ENCODE measurements around the gene KRT9.
"Not testable (repeated sequence)": the region's sequence is repeated elsewhere in the genome, so short reads cannot be mapped to it uniquely, and the experiment has no call there.

KRT9 gene

DNA sequence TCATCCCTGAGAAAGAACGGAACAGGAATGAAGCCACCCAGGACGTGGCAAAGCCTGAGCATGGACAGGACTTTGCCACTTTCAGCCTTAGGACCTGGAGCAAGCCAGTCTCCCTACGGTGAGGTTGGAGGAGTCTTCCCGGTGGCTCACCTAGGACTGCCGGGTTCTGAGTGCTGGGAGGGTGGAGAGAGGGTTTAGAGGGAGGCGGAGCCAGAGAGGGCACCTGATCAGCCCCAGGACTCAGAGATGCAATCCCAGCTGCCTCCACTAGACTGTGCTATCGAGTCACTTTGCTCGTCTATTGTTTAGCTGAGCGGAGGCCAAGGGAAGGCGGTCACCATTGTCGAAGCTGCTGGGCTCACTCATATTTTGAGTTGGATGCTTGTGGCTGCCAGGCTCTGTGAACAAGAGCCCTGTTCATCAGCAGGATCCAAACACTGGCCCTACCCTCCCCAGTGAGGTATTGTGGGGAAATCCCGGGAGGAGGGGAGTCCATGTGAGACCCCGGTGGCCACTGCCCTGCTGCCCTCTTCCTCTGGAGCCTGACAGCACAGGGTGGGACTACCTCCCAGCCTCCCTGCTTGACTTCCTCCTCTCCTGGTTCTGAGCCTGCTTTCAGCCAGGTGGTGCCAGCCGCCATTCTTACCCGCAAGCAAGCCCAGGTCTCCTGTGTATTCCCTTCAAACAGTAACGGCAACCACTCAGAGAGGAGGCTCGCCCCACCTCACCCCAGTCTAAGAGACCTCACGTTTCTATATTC, 7.8 kb upstream of the KRT9 start:
- DNase-seq (ENCODE audit: low read depth): peak; percentile 60

DNA sequence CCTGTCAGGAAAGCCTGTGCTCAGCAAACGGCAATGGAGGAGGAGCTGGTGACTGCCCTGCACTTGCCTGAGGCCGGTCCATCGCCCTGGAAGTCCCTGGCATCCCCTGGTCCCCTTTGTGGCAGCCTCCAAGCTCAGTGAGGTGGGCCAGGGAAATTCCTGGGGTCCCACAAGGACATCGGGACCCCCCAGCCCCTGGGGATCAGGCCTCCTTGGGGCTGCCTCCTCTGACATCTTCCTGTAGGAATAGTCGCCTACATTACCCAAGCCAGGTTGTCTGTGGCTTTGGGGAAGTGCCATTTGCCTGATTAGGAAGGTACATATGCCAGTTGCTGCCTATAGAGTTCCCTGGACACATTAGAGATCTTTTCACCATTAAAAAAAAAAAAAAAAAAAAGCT, 7.1 kb upstream of the KRT9 start:
- DNase-seq (ENCODE audit: low read depth): no peak

DNA sequence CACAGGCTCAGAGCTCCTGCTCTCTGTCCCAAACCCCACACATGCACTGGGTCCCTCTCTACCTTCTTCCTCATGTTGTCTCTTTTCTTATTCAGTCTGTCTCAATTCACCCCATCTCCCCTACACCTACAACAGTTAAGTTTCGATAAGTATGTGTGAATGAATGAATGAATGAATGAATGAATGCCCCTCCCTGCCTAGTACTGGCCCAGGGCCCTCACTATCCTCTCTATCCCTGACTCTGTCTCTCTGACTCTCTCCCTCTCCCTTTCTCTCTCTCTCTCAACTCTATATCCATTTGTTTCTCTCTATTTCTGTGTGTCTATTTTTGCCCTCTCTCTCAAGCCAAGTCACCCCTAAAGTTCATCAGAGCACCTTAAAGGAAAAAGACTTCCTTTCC, 6.7 kb upstream of the KRT9 start:
- no peak for DNase-seq (ENCODE audit: low read depth)

DNA sequence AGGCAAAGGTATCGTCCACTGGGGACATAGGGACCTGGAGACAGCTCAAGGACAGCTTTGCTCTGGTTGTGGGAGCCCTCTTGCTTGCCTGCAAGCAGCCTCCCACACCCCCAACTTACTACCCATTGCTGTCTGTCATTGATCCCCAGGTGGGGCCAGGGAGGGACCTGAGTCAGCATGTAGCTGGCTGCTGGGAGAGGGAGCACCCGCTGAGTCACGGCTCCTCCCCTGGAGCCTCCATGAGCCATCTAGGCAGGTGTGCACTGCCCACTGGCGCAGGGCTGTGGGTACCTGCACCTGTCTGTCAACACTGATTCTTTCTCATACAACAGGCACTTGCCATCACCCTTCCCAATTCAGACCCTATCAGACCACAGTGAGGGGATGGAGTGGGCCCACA, 4.9 kb upstream of the KRT9 start:
- not testable (repeated sequence) for DNase-seq (ENCODE audit: low read depth)

DNA sequence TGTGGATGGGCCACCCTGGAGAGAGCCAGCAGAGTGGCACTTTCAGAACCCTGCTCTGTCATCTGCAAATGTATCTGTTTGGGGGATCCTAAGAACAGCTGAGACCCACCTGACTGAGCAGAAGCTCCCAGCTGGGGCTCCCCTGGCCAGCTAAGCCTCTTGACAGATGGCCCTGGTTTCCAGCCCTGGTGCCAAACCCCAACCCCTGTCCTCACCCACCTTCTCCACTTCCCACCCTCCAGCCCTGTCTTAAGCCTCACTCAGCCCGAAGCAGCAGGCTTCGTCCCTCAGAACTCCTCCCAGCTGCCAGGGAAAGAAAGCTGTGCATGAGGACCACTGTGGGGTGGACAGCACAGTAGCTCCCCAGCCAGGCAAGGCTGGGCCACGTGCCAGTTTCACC, 3.5 kb upstream of the KRT9 start:
- DNase-seq (ENCODE audit: low read depth): no peak

DNA sequence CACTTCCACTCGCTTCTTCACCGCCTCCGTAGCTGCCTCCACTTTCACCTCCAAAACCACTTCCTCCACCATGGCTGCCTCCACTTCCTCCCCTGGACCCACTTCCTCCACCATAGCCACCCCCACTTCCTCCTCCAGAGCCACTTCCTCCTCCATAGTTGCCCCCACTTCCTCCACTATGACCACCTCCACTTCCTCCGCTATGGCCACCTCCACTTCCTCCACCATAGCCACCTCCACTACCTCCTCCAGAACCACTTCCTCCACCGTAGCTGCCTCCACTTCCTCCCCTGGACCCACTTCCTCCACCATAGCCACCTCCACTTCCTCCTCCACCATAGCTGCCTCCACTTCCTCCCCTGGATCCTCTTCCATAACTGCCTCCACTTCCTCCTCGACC, 4.5 kb downstream of the KRT9 start:
- no peak for DNase-seq (ENCODE audit: low read depth)

DNA sequence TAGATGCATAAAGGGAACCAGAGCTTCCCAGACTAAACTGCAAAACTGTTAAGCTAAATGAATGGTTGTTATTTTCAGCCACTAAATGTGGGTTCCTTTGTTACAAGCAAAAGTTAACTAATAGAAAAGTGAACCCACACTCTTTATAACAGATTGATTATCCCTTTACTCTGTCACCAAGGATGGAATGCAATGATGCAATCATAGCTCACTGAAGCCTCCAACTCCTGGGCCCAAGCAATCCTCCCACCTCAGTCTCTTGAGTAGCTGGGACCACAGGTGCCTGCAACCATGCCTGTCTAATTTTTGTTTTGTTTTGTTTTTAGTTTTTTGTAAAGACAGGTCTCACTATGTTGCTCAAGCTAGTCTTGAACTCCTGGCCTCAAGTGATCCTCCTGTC, 6.5 kb downstream of the KRT9 start:
- no peak for DNase-seq (ENCODE audit: low read depth)

DNA sequence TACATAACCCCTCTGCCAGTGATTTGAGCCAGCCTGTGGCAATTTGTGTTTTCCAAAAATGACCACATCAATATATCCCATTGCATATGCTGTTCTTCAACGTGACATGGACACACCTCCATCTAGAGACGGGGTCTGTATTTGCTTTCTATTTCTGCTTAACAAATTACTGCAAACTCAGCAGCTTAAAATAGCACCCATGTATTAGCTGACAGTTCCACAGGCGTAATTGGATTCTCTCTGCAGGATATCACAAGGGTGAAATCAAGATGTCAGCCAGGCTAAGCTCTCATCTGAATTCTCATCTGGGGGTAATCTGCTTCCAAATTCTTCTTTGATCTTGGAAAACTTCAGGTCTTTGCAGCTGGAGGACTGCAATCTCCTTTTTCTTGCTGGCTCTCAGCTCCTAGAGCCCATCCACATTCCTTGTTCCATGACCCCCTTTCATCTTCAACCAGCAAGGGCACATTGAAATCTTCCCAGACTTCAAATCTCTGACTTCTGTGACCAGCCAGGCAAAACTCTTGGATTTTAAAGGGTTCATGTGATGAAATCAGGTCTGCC, 8.2 kb downstream of the KRT9 start:
- no peak for DNase-seq (ENCODE audit: low read depth)

DNA sequence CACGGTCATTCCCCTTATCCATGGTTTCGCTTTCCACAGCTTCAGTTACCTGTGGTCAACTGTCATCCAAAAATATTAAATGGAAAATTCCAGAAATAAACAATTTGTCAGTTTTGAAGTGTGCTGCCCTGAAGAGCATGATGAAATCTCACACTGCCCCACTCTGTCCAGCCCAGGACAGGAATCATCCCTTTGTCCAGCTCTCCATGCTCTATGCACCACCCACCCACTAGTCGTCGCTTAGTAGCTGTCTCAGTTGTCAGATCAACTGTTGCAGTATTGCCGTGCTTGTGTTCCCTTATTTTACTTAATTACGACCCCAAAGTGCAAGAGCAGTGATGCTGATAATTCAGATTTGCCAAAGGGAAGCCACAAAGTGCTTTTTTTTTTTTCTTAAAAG, 10.3 kb downstream of the KRT9 start:
- no peak for DNase-seq (ENCODE audit: low read depth)

DNA sequence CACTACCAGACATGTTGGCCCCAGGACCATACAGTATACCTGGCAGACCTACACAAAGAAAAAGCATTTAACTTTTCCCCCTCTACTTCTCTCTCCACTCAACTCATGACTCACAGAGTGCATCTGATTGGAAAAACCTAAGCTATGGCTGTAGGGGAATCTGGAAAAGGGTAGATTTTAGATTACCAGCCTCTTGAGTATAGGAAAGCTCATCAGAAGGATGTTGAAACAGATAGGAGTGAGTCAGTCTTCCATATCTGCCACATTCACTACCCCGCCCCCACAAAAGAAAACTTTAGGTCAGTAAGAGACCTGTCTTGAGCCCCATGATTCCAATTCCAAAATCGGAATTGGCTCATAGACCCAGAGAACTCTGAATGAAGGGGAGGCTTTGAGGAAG, 12.3 kb downstream of the KRT9 start:
- DNase-seq (ENCODE audit: low read depth): no peak

DNA sequence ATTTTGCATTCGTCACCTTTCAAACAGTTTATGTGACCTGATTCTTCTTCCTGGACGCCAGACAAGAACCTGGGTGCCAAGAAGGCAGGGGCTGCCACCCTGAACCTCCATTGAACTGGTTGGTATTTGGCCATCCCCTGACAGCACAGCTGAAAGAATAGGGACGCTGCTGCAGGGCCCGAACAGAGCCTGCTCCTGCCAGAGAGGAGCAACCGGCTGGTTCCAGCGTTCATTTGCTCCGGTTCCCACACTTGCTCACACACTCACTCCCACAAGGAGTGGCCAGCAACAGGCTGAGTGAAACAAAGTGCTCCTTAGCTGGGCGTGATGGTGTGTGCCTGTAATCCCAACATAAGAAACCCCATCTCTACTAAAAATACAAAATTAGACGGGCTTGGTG, 14.9 kb downstream of the KRT9 start:
- no peak for DNase-seq (ENCODE audit: low read depth)

DNA sequence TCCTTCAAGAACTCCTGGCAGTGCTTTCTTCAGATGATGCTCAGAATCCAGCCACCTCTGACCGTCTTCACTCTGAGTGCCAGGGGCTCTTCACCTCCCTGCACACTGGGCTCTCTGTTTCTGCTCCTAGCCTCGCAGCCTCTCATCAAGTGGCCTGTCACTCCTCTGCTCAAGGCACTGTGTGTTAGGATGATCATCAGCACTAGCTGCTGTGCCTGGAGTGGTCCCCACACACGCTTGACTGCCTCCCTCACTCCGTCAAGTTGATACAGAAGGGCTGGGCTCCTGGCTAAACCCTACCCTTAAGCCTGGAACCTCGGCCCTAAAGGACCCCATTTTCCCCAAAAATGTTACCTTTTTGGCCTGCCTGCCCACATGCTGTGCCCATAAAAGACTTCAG, 15.6 kb downstream of the KRT9 start:
- DNase-seq (ENCODE audit: low read depth): no peak

DNA sequence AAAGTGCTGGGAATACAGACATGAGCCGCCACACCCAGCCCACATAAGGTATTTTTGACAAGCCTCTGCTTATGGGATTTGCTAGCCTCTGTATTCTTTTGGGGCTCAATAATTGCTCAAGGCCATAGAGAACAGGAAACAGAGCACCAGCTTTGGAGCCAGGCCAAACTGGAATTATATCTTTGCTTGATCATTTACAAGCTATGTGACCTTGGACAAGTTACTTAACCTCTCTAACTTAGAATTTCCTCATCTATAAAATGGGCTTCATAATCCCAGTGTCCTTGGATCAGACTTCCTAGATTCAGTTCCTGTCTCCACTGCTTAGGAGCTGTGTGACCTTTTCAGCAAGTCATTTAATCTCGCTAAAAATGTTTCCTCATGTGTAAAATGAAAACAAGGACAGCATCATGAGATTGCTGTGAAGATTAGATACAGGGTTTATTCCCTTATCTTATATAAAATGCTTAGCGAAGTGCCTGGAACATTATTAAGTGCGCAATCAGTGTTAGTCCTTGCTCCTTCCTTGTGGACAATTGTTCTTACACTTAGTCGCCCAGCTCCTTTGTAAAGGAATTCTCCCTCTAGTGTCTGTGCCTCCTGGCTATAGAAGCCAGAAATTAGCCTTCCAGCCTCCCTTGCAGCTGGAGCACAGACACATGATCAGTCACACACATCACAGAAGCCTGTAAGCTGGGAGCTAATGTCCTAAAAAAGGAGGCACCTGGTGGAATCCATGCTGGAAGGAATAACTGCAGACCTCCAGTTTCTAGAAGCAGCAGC, 16.6 kb downstream of the KRT9 start:
- DNase-seq (ENCODE audit: low read depth): no peak

DNA sequence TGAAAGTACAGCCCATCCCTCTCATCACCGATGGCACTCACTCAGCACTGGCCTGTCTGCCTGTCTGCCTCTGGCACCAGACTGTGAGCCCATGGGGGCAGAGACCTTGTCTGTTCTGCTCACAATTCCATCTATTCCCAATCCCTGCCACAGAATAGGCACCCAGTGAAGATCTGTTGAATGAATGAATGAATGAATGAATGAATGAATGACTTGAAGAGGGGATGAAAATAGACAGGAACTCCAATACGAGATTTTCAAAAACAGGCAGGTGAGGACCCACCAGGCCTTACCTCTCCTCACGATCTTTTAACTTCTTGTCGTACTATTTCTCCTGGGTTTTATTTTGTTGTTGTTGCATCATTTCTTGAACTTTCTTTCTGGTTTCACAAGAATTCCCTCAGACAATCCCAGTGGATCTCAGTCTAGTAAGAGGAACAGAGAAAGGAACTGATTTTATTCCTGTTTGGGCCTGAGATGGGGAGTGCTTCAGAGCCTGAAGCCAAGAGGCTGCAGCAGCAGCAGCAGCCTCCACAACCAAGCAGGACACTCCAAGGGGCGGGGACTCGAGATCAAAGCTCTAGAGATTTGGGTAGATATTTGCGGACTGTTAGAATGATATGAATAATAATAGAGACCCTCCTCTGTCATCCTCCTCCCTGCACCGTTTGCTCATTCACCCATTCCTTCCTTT, 17.7 kb downstream of the KRT9 start:
- DNase-seq (ENCODE audit: low read depth): no peak

DNA sequence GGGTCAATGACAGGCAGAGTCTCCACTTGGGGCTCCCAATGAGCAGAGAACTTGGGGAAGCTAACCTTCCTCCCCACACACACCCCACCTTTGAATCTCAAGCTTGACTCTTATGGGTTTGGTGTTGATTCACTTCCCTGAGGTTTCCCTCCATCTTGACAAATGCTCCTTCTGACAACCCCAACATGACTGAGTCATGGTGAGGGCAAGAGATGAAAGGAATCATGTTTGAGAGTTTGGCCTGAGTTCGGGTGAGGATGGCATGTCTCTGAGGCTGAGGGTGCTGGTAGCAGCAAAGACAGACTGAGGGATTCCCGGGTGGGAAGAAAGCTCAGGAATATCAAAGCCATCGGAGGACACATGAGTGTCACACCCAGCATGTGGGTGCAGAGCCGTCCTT, 18.7 kb downstream of the KRT9 start:
- no peak for DNase-seq (ENCODE audit: low read depth)

DNA sequence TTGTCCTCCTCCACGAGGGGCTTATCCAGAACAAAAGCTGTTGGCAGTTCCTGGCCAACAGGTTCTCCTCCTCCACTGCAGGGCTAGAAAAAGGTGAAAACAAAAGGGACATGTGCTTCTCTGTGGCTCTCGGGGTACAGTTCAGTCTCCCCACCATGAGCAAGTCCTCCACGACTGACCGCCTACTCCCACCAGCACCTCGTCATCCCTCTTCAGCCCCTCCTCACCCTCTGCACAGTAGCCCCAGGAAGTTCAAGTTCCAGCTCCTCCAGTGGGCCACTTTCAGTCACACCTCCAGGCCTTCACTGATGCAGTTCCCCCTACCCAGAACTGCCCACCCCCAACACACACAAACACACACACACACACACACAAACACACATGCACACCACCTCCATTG, 19.4 kb downstream of the KRT9 start:
- no peak for DNase-seq (ENCODE audit: low read depth)

DNA sequence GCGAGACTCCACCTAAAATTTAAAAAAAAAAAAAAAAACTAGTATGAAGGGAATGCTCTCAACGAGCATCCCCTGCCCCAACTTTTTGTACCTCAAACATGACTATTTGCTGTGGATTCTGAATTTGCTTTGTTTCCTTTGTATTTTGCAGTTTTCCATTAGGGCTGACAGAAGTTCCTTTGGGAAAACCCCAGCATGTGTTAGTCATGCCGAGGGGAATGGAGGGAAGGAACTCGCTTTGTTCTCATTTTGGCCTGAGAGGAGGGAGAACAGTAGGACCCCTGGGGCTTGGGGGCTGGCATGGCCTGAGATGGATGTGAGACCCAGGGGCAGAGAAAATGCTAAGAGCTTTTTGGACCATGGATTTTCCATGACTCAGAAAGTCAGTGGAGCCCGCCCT, 20.5 kb downstream of the KRT9 start:
- no peak for DNase-seq (ENCODE audit: low read depth)

DNA sequence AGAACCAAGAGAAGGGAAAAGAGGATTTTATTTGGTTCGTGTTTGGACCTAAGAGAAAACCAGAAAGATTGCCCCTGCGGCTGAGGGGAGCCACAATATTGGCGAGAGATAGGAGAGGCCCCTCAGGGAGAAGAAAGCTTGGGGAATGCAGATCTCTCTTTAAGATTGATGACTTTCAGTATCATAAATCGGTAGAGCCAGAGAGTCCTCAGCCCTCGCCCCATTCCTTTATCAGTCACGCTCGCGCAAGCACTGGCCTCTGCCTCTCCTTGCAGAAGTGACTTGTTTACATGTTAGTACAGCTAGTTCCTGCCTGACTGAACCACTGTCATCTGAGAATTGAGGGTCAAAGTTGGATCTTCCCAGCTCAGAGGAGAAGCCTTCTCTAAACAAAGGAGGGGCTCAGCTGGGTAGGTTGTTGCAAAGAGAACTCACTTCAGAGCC, 22.2 kb downstream of the KRT9 start:
- no peak for DNase-seq (ENCODE audit: low read depth)

DNA sequence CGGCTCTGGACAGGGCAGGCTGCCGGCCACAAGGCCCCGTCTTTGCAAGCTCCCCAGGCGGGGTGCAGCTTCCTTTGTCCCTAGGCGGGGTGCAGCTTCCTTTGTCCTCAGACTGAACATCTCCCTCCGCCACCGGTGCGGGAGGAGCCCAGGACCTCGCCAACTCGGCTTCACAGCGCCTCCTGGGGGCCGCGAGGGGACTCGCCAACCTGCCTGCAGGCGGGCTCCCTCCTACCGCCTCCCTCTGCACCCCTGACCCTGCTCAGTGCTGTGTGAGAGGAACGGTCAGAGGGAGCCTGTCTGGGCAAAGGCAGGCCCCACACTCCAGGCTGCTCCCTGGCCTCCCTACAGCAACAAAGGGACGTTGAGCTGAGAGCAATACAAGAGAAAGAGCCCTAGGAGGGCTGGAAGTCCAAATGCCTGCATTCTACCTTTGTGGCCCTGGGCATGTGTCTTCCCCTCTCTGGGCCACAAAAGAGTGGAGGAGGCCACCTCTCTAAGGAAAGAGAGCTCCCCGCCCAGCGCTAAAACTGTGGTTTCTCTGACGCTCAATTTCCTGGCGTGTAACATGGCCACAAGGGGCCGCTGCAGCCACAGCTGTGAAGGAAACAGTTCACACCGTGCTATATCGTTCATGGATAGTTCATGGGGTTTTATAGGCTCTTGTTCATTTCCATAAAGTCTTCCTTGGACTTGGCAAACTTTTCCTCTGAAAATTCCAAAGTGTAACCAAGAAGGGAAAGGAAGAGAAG, 22.8 kb downstream of the KRT9 start:
- DNase-seq (ENCODE audit: low read depth): peak; percentile 67

DNA sequence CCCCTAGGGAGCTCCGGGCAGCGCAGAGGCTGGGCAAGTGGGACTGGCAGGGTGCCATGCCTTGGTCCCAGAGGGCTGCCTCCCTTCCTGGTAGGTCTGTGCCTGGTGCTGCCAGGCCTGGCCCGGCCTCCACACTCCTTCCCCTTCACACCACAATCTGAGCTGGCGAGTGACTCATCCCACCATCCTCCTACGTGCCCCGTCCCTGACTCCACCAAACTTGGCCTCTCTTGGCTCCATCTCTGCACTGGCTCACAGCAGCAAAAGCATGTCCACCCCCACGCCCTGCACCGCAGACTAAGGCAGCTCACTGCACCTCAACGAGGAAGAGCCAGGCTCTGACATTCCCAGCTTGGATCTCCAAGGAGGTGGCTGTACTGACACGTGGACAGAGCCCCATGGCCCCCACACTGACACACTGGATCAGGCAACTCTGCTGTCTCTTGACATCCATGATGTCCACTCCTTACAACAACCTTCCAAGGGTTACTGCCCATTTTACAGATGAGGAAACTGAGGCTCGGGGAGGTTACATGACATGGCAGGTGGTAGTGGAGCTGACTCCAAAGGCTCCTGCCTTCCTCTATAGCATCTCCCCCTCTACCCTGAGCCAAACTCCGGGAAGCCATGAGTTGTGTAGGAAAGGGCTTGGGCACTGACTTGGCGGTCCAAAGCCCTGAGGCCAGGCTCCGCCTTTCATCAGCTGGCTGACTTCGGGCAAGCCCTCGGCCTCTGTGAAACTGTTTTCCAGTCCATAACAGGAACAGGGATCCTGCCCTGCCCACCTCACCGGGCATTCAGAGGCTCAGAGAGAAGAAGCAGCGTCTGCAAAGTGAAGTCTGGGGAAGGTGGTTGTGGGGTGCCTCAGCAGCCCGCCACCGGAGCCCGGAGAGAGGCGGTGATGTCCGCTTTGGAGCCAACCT, 23.7 kb downstream of the KRT9 start:
- peak; percentile 95 for DNase-seq (ENCODE audit: low read depth)

DNA sequence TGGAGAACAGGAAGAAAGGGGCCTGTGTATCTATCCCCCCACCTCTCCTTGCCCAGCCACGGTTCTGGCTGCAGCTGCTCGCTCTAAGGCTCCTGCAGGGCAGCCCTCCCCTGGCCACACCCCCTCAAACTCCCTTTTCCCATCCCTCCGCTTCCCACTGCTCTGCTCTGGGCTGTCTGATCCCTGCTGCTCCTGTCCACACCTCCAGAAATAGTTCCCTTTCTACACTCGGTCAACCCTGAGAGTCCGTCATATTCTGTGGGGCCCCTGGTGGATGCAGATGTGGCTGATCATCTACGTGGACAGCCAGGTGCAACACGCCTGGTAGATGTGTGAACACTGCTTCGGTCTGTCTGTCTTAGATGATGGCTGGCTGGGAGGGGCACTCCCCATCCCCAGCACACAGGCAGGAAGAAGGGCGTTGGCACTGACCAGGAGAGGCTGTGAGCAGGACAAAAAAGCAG, 24.4 kb downstream of the KRT9 start:
- no peak for DNase-seq (ENCODE audit: low read depth)

All from GM04504 (cell line).